Measurements from ENCODE around the gene EXOC4. TPM values are rescaled to one million over a fixed set of nuclear protein-coding genes. Genes with fewer than 3 reads are reported as not detected.
"Not testable (repeated sequence)": the region's sequence is repeated elsewhere in the genome, so short reads cannot be mapped to it uniquely, and the experiment has no call there.

EXOC4 gene
- total RNA-seq, 4 donors from 2014 or later, result 36.6 to 64.0 (median 57.4) TPM

- no peaks in the 10 kb centered on the region for H3K27me3 ChIP-seq
- H3K4me1 ChIP-seq, result peaks cover 0 to 12% (median 3%) of the 10 kb centered on the region in 4 donors
- H3K27ac ChIP-seq (replicated peaks in 1 of 4), result no peak overlapping the region
- intact Hi-C loops (cut with DNase I), result no loop called here
- H3K4me3 ChIP-seq, result no peak overlapping the region
- peaks cover 0 to 34% (median 17%) of the 10 kb centered on the region in 4 donors for H3K36me3 ChIP-seq
- no peak for DNase-seq (ENCODE audit: extremely low spot score)
- no peak for TF ChIP-seq EP300 (IDR thresholded peaks at IDR 0.05)
- no peak for TF ChIP-seq POLR2A (IDR thresholded peaks at IDR 0.05; ENCODE audit: low read depth)
- TF ChIP-seq CTCF (IDR thresholded peaks at IDR 0.05), result no peak
- no peak for TF ChIP-seq POLR2AphosphoS5 (IDR thresholded peaks at IDR 0.05)
- 96% methylated on average over 2 of the region's 2 CpGs for WGBS
- H3K9me3 ChIP-seq, result no peaks in the 10 kb centered on the region
Observed at GRCh38 chr7:133320891-133321290, 68.0 kb downstream of the EXOC4 start.

GRCh38 chr7:133321366-133321765, 68.5 kb downstream of the EXOC4 start:
- H3K27me3 ChIP-seq; intact Hi-C loops (cut with DNase I); H3K4me1 ChIP-seq; H3K27ac ChIP-seq (replicated peaks in 1 of 4); DNase-seq (ENCODE audit: extremely low spot score); H3K4me3 ChIP-seq; H3K9me3 ChIP-seq: not testable (repeated sequence)
- H3K36me3 ChIP-seq, result peaks cover 0 to 37% (median 18%) of the 10 kb centered on the region in 4 donors
- WGBS, result 93% methylated on average over 4 of the region's 4 CpGs

DNA sequence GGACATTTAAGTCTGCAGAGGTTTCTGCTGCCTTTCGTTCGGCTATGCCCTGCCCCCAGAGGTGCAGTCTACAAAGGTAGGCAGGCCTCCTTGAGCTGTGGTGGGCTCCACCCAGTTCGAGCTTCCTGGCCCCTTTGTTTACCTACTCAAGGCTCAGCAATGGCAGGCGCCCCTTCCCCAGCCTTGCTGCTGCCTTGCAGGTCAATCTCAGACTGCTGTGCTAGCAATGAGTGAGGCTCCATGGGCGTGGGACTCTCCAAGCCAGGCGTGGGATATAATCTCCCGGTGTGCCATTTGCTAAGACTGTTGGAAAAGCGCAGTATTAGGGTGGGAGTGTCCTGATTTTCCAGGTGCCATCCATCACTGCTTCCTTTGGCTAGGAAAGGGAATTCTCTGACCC, 73.9 kb downstream of the EXOC4 start:
- H3K27me3 ChIP-seq; H3K4me1 ChIP-seq; H3K27ac ChIP-seq (replicated peaks in 1 of 4); H3K9me3 ChIP-seq; intact Hi-C loops (cut with DNase I); DNase-seq (ENCODE audit: extremely low spot score); H3K4me3 ChIP-seq: not testable (repeated sequence)
- H3K36me3 ChIP-seq, result peaks cover 5 to 17% (median 10%) of the 10 kb centered on the region in 4 donors
- WGBS, result 100% methylated on average over 8 of the region's 8 CpGs

- H3K36me3 ChIP-seq, result peaks cover 0 to 13% (median 9%) of the 10 kb centered on the region in 4 donors
- DNase-seq (ENCODE audit: extremely low spot score); intact Hi-C loops (cut with DNase I); H3K4me1 ChIP-seq; H3K27ac ChIP-seq (replicated peaks in 1 of 4); H3K27me3 ChIP-seq; H3K4me3 ChIP-seq; H3K9me3 ChIP-seq: not testable (repeated sequence)
- WGBS, result 93% methylated on average over 1 of the region's 1 CpG
Observed at GRCh38 chr7:133328021-133328420, 75.1 kb downstream of the EXOC4 start.

- intact Hi-C loops (cut with DNase I), result no loop called here
- WGBS, result 90% methylated on average over 5 of the region's 6 CpGs
Observed at GRCh38 chr7:133330085-133330484, 77.2 kb downstream of the EXOC4 start.

GRCh38 chr7:133331861-133332260, 79.0 kb downstream of the EXOC4 start:
- Histone ChIP-seq H3K27ac (replicated peaks in 1 of 4) (no peak overlapping the region), H3K9me3 (peaks cover 0 to 2% (median under 1%) of the 10 kb centered on the region in 4 donors), H3K27me3 (no peaks in the 10 kb centered on the region), H3K4me3 (no peak overlapping the region), H3K36me3 (peaks cover 0 to 7% (median 2%) of the 10 kb centered on the region in 4 donors), H3K4me1 (no peaks in the 10 kb centered on the region)
- TF ChIP-seq POLR2A (IDR thresholded peaks at IDR 0.05; ENCODE audit: low read depth) (no peak), EP300 (IDR thresholded peaks at IDR 0.05) (no peak), CTCF (IDR thresholded peaks at IDR 0.05) (no peak), POLR2AphosphoS5 (IDR thresholded peaks at IDR 0.05) (no peak)
- 78% methylated on average over 1 of the region's 1 CpG for WGBS
- intact Hi-C loops (cut with DNase I), result no loop called here
- no peak for DNase-seq (ENCODE audit: extremely low spot score)

More at GRCh38 chr7:133330085-133330484, 77.2 kb downstream of the EXOC4 start:
- Histone ChIP-seq H3K27ac (replicated peaks in 1 of 4) (no peak overlapping the region), H3K9me3 (peaks cover 0 to 8% (median 3%) of the 10 kb centered on the region in 4 donors), H3K4me3 (no peak overlapping the region), H3K4me1 (no peaks in the 10 kb centered on the region), H3K36me3 (peaks cover 0 to 13% (median 9%) of the 10 kb centered on the region in 4 donors), H3K27me3 (no peaks in the 10 kb centered on the region)
- TF ChIP-seq POLR2A (IDR thresholded peaks at IDR 0.05; ENCODE audit: low read depth) (no peak), CTCF (IDR thresholded peaks at IDR 0.05) (no peak)
- no peak for DNase-seq (ENCODE audit: extremely low spot score)
